IMR-90 (cell line): ENCODE results near the gene PPIA.

Experiments
- FOS ChIP-seq: fragments of 150-350 bp; IDR thresholded peaks from 2 replicates; pipeline ENCODE4 v1.6.1; 2016; ENCODE audit warnings: low read depth, low read length
- TF ChIP-seq, protein P1 (sequence below): conservative IDR thresholded peaks from 2 replicates; pipeline ENCODE4 v1.5.1; 2012; ENCODE audit warnings: mild to moderate bottlenecking, low read depth, low read length, improper control_type of control experiment

DNA sequence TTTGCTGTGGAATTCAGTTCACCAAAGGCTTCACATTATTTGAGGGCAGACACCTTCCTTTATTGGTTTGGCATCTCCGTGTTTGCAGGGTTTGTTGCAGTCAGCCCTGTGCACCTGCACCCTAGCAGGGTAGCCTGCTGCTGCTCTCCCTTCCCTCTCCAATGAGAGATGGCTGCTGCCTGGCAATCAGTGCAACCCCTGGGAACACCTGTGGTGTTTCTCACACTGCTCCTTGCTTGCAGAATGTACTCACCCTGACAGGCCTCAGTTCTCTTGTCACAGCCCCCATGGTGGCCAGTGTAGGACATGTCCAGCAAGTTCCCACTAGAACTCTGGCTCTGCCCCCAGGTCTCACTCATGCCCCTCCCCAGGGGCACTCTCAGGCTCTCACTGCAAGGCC, 12.1 kb upstream of the PPIA start:
- TF ChIP-seq, protein P1, sequence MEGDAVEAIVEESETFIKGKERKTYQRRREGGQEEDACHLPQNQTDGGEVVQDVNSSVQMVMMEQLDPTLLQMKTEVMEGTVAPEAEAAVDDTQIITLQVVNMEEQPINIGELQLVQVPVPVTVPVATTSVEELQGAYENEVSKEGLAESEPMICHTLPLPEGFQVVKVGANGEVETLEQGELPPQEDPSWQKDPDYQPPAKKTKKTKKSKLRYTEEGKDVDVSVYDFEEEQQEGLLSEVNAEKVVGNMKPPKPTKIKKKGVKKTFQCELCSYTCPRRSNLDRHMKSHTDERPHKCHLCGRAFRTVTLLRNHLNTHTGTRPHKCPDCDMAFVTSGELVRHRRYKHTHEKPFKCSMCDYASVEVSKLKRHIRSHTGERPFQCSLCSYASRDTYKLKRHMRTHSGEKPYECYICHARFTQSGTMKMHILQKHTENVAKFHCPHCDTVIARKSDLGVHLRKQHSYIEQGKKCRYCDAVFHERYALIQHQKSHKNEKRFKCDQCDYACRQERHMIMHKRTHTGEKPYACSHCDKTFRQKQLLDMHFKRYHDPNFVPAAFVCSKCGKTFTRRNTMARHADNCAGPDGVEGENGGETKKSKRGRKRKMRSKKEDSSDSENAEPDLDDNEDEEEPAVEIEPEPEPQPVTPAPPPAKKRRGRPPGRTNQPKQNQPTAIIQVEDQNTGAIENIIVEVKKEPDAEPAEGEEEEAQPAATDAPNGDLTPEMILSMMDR, result no peak
- TF ChIP-seq FOS, result no peak
